H9 (cell line): ENCODE results near the gene ARNT2. TPM values are rescaled to one million over a fixed set of nuclear protein-coding genes. Genes with fewer than 3 reads are reported as not detected.
A peak's percentile ranks its signal among the peaks of the same experiment; 100 is the strongest.

ENCODE experiments used
- DNase-seq: peaks from one replicate; pipeline ENCODE4 v3.0.0-alpha.2; 2017
- H2AFZ ChIP-seq: one replicate; pipeline ENCODE4 v1.6.1; 2013; ENCODE audit warnings: mild to moderate bottlenecking, low read length, control low read depth, moderate library complexity
- H2AK5ac ChIP-seq: 2 replicates; pipeline ENCODE4 v1.6.1; 2013; ENCODE audit warnings: low read length, control low read depth, mixed read lengths; ENCODE audit not compliant: insufficient read length
- H2BK120ac ChIP-seq: one replicate; pipeline ENCODE4 v1.6.1; 2013; ENCODE audit warnings: low read depth, mild to moderate bottlenecking, low read length, control low read depth, inconsistent platforms; ENCODE audit not compliant: poor library complexity, severe bottlenecking
- H2BK12ac ChIP-seq: 2 replicates; pipeline ENCODE4 v1.6.1; 2013; ENCODE audit warnings: low read length, control low read depth, mixed read lengths, low read depth; ENCODE audit not compliant: insufficient read length
- H2BK15ac ChIP-seq: 2 replicates; pipeline ENCODE4 v1.6.1; 2013; ENCODE audit warnings: low read depth, low read length, control low read depth
- H2BK20ac ChIP-seq: one replicate; pipeline ENCODE4 v1.6.1; 2013; ENCODE audit warnings: low read depth, mild to moderate bottlenecking, low read length, control low read depth, inconsistent platforms; ENCODE audit not compliant: poor library complexity, severe bottlenecking
- H2BK5ac ChIP-seq: 2 replicates; pipeline ENCODE4 v1.6.1; 2013; ENCODE audit warnings: low read length, control low read depth, mixed read lengths; ENCODE audit not compliant: insufficient read length
- H3K14ac ChIP-seq: 2 replicates; pipeline ENCODE4 v1.6.1; 2013; ENCODE audit warnings: low read length, control low read depth; ENCODE audit not compliant: insufficient read depth
- H3K18ac ChIP-seq: 2 replicates; pipeline ENCODE4 v1.6.1; 2013; ENCODE audit warnings: low read depth, mild to moderate bottlenecking, mixed read lengths, low read length, control low read depth; ENCODE audit not compliant: insufficient read length
- H3K23ac ChIP-seq: 2 replicates; pipeline ENCODE4 v1.6.1; 2013; ENCODE audit warnings: low read length, control low read depth, mixed read lengths, low read depth; ENCODE audit not compliant: insufficient read length
- H3K23me2 ChIP-seq: 2 replicates; pipeline ENCODE4 v1.6.1; 2013; ENCODE audit warnings: low read depth, mild to moderate bottlenecking, mixed read lengths, low read length, control low read depth; ENCODE audit not compliant: insufficient read length, poor library complexity, severe bottlenecking
- H3K27ac ChIP-seq: 2 replicates; pipeline ENCODE4 v1.5.1; 2013; ENCODE audit warnings: low read length, control low read depth, mixed read lengths, low read depth; ENCODE audit not compliant: insufficient read length
- H3K27me3 ChIP-seq: 2 replicates; pipeline ENCODE4 v1.6.1; 2013; ENCODE audit warnings: low read length, control low read depth, inconsistent platforms; ENCODE audit not compliant: insufficient read depth
- H3K4ac ChIP-seq: 2 replicates; pipeline ENCODE4 v1.6.1; 2013; ENCODE audit warnings: low read depth, mild to moderate bottlenecking, control low read depth, inconsistent platforms, low read length, moderate library complexity
- H3K4me1 ChIP-seq: 2 replicates; pipeline ENCODE4 v1.6.1; 2013; ENCODE audit warnings: low read length, control low read depth, inconsistent platforms; ENCODE audit not compliant: insufficient read depth
- H3K4me2 ChIP-seq: 2 replicates; pipeline ENCODE4 v1.6.1; 2013; ENCODE audit warnings: low read length, control low read depth, mixed read lengths; ENCODE audit not compliant: insufficient read length, insufficient read depth
- H3K56ac ChIP-seq: 2 replicates; pipeline ENCODE4 v1.6.1; 2013; ENCODE audit warnings: low read depth, mild to moderate bottlenecking, mixed read lengths, low read length, control low read depth; ENCODE audit not compliant: insufficient read length
- H3K79me1 ChIP-seq: 2 replicates; pipeline ENCODE4 v1.6.1; 2013; ENCODE audit warnings: low read depth, mild to moderate bottlenecking, moderate library complexity, low read length, control low read depth, inconsistent platforms; ENCODE audit not compliant: insufficient read depth, poor library complexity, severe bottlenecking
- H3K79me2 ChIP-seq: 2 replicates; pipeline ENCODE4 v1.6.1; 2013; ENCODE audit warnings: low read length, control low read depth, inconsistent platforms; ENCODE audit not compliant: insufficient read depth
- H3K9ac ChIP-seq: 2 replicates; pipeline ENCODE4 v1.6.1; 2013; ENCODE audit warnings: low read length, control low read depth, mixed read lengths; ENCODE audit not compliant: insufficient read length; ENCODE audit errors: extremely low read depth
- H3K9me3 ChIP-seq: one replicate; pipeline ENCODE4 v1.6.1; 2013; ENCODE audit warnings: low read depth, low read length, inconsistent platforms; ENCODE audit not compliant: control insufficient read depth
- H3T11ph ChIP-seq: one replicate; pipeline ENCODE4 v1.6.1; 2013; ENCODE audit warnings: mild to moderate bottlenecking, low read length, control low read depth, inconsistent platforms
- H4K20me1 ChIP-seq: one replicate; pipeline ENCODE4 v1.6.1; 2013; ENCODE audit not compliant: control insufficient read depth, insufficient read length, insufficient read depth
- H4K5ac ChIP-seq: 2 replicates; pipeline ENCODE4 v1.6.1; 2013; ENCODE audit warnings: low read depth, mild to moderate bottlenecking, mixed read lengths, low read length, control low read depth; ENCODE audit not compliant: insufficient read length
- H4K8ac ChIP-seq: replicated peaks from 2 replicates; pipeline ENCODE4 v1.6.1; 2013; ENCODE audit warnings: low read length, control low read depth, mixed read lengths, low read depth; ENCODE audit not compliant: insufficient read length
- H4K91ac ChIP-seq: 2 replicates; pipeline ENCODE4 v1.6.1; 2013; ENCODE audit warnings: low read depth, mild to moderate bottlenecking, moderate library complexity, mixed read lengths, low read length, control low read depth; ENCODE audit not compliant: insufficient read length
- H3K27ac Mint-ChIP-seq, 3 experiments: 2 replicates in 2 of 3; 3 replicates in 1 of 3; pipeline ENCODE4 v1.8.0; 2020 to 2021; ENCODE audit warnings: mixed read lengths in 3 of 3, mild to moderate bottlenecking in 1 of 3, moderate library complexity in 1 of 3
- H3K27me3 Mint-ChIP-seq: 2 replicates; pipeline ENCODE4 v1.8.0; 2021; ENCODE audit warnings: low read depth, mild to moderate bottlenecking, moderate library complexity, mixed read lengths
- H3K36me3 Mint-ChIP-seq, 3 experiments: 2 replicates in 2 of 3; 3 replicates in 1 of 3; pipeline ENCODE4 v1.8.0; 2020 to 2021; ENCODE audit warnings: low read depth in 3 of 3, mixed read lengths in 3 of 3; ENCODE audit not compliant: insufficient read depth in 1 of 3
- H3K4me1 Mint-ChIP-seq, 2 experiments: 2 replicates each; pipeline ENCODE4 v1.8.0; 2020; ENCODE audit warnings: mixed read lengths in 2 of 2
- H3K4me3 Mint-ChIP-seq, 2 experiments: 2 replicates in 1 of 2; 3 replicates in 1 of 2; pipeline ENCODE4 v1.8.0; 2020 to 2021; ENCODE audit warnings: mild to moderate bottlenecking in 2 of 2, mixed read lengths in 2 of 2, moderate library complexity in 1 of 2
- H3K9me3 Mint-ChIP-seq, 2 experiments: 2 replicates in 1 of 2; 3 replicates in 1 of 2; pipeline ENCODE4 v1.8.0; 2020; ENCODE audit warnings: mild to moderate bottlenecking in 2 of 2, mixed read lengths in 2 of 2, moderate library complexity in 1 of 2
- CTCF ChIP-seq: fragments of 200-600 bp; sonication (generic); conservative IDR thresholded peaks from 3 replicates; pipeline ENCODE4 v1.8.0; 2021; ENCODE audit warnings: antibody characterized with exemption, mild to moderate bottlenecking
- WGBS: extraction: QIAGEN DNeasy Blood & Tissue Kit; methylation state at CpG from one replicate; pipeline ENCODE4 v1.1.7; 2013; ENCODE audit warnings: missing lambda C conversion rate, low lambda C conversion rate, mixed read lengths; ENCODE audit not compliant: insufficient read length; ENCODE audit errors: extremely low coverage; 5-methylcytosine and 5-hydroxymethylcytosine counted together
- total RNA-seq: library from RNA; stranded (reverse); gene quantifications from 2 replicates; pipeline ENCODE4 v1.2.1, GENCODE V29; 2021

ARNT2 gene
- total RNA-seq, 1 experiment from 2014 or later, result 10.5 TPM

- Histone ChIP-seq H4K5ac (no peak overlapping the region), H3K4ac (no peak overlapping the region), H2BK15ac (no peak overlapping the region), H2AK5ac (no peak overlapping the region), H3K9ac (no peak overlapping the region), H3K14ac (no peak overlapping the region), H3K4me2 (no peak overlapping the region), H4K91ac (no peak overlapping the region), H2BK12ac (no peak overlapping the region), H2AFZ (no peak overlapping the region), H4K20me1 (no peaks in the 10 kb centered on the region), H3K18ac (no peak overlapping the region), H2BK120ac (no peak overlapping the region), H4K8ac (no peak overlapping the region), H3K9me3 (no peaks in the 10 kb centered on the region), H2BK20ac (no peak overlapping the region), H3K56ac (no peak overlapping the region), H3K23me2 (no peaks in the 10 kb centered on the region), H3K27ac (no peak overlapping the region), H3T11ph (no peak overlapping the region), H3K79me1 (no peaks in the 10 kb centered on the region), H2BK5ac (no peak overlapping the region), H3K23ac (no peak overlapping the region), H3K27me3 (no peaks in the 10 kb centered on the region), H3K4me1 (no peaks in the 10 kb centered on the region), H3K79me2 (no peaks in the 10 kb centered on the region)
- no peak for TF ChIP-seq CTCF
- DNase-seq, result peak; percentile 13
- Mint-ChIP-seq H3K9me3 (no peaks in the 10 kb centered on the region), H3K27ac (no peak overlapping the region), H3K4me1 (peaks cover 19 to 21% of the 10 kb centered on the region in 2 experiments), H3K4me3 (no peak overlapping the region), H3K27me3 (no peaks in the 10 kb centered on the region; the same call in 1 of the 2 replicates), H3K36me3 (peaks cover 0 to 3% (median 0%) of the 10 kb centered on the region in 3 experiments; a peak in 3 of 7 replicates)
- WGBS, result no CpG with 5 or more reads among the region's 10 CpGs
These were observed 188.0 kb downstream of the ARNT2 start for GRCh38 chr15:80591938-80592825.
